GM21526 (cell line): ENCODE data around the gene KCNK13.
"Not testable (repeated sequence)": the region's sequence is repeated elsewhere in the genome, so short reads cannot be mapped to it uniquely, and the experiment has no call there.

ENCODE experiments used
- ATAC-seq: cut with Tn5 transposase; IDR thresholded peaks from one replicate; pipeline ENCODE4 v1.9.1; 2021; ENCODE audit warnings: moderate library complexity; ENCODE audit not compliant: unreplicated experiment, low FRiP score

KCNK13 gene

GRCh38 chr14:90061685-90062126 lies at the start of gene KCNK13:
TSS of gene KCNK13 (plus strand) at chr14:90061994. CDS start at chr14:90062206, 212 bp downstream.
- no peak for ATAC-seq

GRCh38 chr14:90017371-90017770 lies 44.4 kb upstream of the KCNK13 start:
- ATAC-seq, result no peak

- no peak for ATAC-seq
Measured at GRCh38 chr14:90019824-90020523, 41.8 kb upstream of the KCNK13 start.

GRCh38 chr14:90023176-90023896 lies 38.5 kb upstream of the KCNK13 start:
- ATAC-seq, result no peak

DNA sequence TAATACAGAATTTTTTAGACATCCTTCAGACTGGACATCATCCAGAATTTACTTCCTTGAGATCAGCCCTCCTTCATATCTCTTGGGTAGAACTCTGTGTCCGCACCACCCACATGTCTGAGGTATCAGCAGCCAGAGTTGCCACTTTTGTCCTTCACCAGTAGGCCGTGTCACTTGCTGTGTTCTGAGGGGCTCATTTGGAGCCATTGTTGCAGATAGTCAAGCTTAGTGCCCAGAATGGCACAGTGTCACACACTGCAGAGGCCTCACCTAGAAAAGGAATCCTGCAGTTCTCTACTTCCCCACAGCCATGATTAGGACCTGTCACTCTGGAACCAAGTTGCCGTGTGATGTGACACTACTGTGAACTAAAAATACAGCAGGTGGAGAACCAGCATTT lies 36.9 kb upstream of the KCNK13 start:
- no peak for ATAC-seq

- ATAC-seq, result not testable (repeated sequence)
Measured at GRCh38 chr14:90026608-90027007, 35.2 kb upstream of the KCNK13 start.

- ATAC-seq, result no peak
Measured at GRCh38 chr14:90027842-90028241, 34.0 kb upstream of the KCNK13 start.

- ATAC-seq, result no peak
Measured at GRCh38 chr14:90034156-90034555, 27.6 kb upstream of the KCNK13 start.

DNA sequence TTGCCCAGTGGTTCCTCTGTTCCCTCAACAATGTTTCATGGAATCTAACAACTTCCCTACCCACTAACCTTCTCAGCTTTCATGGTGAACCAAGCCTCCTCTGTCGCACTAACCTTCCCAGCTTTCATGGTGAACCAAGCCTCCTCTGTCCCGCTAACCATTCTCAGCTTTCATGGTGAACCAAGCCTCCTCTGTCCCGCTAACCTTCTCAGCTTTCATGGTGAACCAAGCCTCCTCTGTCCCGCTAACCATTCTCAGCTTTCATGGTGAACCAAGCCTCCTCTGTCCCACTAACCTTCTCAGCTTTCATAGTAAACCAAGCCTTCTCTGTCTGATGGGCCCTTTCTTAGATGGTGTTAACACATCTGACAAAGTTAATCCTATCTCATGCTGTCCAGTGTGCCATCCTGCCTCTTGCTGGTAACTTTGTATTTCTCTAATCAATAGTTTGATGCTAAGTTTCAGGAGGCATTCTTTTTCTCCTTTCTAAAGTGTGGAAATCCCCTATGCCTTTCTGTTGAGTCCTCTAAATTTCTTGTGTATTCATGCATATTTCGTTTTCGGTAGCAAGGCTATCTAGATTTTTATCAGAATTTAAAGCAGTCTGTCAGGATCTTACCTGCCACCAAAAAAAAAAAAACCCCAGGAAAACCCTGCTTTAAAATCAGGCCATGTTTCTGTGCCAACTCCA lies 26.8 kb upstream of the KCNK13 start:
- no peak for ATAC-seq

DNA sequence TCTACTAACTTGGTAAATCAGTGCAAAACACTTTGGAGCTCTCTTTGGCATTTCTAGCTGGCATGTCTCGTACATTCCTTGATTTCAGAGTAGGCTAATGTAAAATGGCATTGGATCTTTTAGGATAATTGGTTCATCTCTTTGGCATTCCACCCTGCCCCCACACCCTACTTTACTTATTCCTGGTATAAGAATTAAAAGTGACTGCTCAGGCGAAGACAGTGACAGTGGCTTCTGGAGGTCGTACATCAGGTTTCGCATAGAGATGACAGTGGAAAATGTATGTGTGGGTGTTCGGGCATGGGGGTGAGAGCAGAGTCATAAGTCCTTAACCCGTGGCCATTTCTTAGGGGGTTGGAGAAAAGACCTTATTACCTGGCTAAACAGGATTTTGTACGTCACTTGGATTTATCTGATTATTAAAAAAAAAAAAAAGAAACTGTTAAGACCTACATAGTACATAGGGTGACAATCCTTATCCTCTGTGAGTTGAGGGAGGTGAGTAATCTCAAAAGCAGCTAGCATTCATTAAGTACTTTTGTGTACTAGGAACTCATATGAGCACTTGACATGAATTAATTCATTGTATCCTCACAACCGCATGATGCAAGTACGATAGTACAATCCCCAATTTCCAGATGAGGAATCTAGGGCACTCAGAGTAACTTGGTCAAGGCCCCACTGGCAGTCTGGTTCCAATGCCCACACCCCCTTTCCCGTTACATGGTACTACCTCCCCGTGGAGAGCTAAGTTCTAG lies 22.4 kb upstream of the KCNK13 start:
- ATAC-seq, result no peak

GRCh38 chr14:90040411-90040810 lies 21.4 kb upstream of the KCNK13 start:
- ATAC-seq, result no peak

DNA sequence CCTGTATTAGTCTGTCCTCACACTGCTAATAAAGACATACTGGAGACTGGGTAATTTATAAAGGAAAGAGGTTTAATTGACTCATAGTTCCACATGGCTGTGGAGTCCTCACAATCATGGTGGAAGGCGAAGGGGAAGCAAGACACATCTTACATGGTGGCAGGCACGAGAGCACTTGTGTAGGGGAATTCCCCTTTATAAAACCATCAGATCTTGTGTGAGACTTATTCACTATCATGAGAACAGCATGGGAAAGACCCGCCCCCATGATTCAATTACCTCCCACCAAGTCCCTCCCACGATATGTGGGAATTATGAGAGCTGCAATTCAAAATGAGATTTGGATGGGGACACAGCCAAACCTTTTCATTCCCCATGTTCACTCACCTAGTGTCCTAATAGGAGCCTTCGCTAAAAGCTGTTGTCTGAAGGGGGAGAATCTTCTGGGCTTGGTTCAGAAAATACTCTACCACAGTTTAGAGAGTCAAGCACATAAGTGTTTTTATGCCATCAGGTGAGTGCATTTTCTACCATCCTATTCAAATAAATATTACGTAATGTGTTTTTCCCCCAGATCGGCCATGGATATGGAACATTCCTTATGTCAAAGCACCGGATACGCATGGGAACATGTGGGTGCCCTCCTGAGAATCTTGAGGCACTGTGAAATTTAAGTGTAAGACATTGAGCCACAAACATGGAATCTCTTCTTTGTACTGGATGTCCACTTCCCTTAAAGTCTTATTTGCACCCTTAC lies 19.1 kb upstream of the KCNK13 start:
- no peak for ATAC-seq

DNA sequence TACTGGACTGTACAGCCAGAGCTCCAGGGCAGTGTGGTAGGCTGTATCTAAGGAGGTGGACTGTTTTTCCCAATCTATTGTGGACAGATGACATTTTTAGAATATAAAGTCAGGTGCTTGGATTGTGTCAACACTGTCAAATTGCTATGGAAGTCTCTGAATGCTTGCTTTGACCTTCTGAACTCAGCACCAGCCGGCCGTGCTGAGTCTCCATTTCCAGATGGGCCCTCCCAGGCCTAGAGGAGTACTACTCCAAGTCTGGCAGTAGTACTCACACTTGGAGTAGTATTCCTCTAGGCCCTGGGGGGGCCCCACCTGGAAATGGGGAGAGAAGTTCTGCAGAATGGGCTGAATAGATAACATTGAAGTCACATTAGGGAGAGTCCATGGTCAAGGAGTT lies 16.2 kb upstream of the KCNK13 start:
- no peak for ATAC-seq

DNA sequence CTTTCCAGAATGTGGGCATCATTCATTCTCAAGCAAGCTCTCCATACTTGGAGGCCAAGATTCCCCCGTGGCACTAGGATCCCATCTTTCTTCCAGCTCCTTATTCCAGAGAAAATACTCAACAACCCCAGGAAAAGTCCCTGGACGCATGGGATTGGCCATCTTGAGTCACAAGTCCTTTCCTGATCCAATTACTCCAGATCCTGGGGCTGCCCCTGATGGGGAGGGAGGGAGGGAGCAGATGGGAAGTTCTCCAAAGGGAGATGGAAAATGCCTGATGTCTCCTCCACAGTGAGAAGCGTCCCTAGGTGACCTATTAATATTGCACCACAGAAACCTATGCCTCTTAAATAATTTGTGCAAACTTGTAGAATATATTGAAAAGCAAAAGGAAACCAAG lies 12.4 kb upstream of the KCNK13 start:
- no peak for ATAC-seq

- no peak for ATAC-seq
Measured at GRCh38 chr14:90050271-90050670, 11.5 kb upstream of the KCNK13 start.

DNA sequence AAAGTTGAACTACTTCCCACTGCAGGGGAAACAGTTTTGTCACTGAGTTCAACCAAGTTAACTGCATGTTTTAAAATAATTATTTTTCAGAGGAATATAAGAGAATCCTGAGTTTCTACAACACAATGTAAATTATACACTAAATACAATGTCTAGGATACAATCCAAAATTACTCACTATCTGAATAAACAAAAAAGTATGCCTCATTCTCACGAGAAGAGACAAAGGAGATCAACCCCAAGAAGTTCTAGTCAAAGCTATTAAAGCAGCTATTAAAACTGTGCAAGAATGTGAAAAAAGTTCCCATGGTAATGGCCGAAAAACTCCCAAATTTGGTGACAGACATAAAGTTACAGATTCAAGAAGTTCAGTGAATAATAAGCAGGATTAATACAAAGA lies 8.8 kb upstream of the KCNK13 start:
- no peak for ATAC-seq

- no peak for ATAC-seq
Measured at GRCh38 chr14:90054803-90055202, 7.0 kb upstream of the KCNK13 start.

DNA sequence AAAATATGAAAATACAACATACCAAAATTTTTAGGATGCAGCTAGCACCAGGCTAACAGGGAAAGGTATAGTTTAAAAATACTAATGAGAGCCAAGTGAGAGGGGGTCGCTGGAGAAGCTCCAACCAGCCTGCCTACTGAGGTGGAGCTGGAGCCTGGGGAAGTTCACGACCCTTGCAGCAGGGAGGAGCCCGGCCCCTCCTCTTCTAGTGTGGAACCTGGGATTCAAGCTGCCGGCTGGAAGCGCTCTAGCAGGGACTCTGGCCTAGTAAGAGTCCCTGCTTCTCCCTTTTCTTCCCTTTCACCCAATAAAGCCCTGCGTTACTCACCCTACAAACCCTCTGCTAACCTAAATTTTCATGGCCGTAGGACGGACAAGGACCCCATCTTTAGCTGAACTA lies 5.0 kb upstream of the KCNK13 start:
- ATAC-seq, result no peak

DNA sequence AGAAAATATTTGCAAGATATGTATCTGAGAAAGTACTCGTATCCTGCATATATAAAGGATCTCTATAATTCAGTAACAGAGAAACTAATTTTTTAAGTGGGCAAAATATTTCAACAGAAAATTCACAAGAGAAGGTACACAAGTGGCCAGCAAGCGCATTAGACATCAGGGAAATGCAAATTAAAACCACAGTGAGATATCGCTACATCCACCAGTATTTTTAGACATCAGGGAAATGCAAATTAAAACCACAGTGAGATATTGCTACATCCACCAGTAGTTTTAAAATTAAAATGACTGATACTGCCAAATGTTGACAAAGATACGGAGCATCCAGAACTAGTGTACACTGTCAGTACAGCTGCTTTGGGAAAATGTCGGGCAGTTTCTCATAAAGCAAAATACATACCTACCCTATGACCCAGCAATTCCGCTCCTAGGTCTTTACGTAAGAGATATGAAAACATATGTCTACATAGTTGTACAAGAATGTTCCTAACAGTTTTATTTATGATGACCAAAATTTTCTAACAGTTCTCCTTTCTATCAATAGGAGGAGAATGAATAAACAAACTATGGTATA lies 2.8 kb upstream of the KCNK13 start:
- ATAC-seq, result no peak
